ENCODE data around the gene BHLHE23. TPM values are rescaled to one million over a fixed set of nuclear protein-coding genes. Genes with fewer than 3 reads are reported as not detected.

BHLHE23 gene
- total RNA-seq: not detected
- total RNA-seq (2013): not detected
- 0 to 0.26 (median 0) reads per million in 29 experiments for total RNA-seq

- Histone ChIP-seq H3K36me3 (ENCODE audit: control insufficient read depth in 2 of 2, extremely low read depth in 1 of 2, insufficient read depth in 1 of 2, low read length in 1 of 2) (no peaks in the 10 kb centered on the region), H3K9me3 (no peaks in the 10 kb centered on the region), H3K27me3 (replicated peaks in 1 of 2; ENCODE audit: control insufficient read depth in 2 of 2, extremely low read depth in 1 of 2, insufficient read depth in 2 of 2, low read length in 1 of 2) (peaks cover 0 to 80% of the 10 kb centered on the region in 2 experiments), H3K4me1 (ENCODE audit: control insufficient read depth in 1 of 2, extremely low read depth in 1 of 2, insufficient read depth in 2 of 2, low read length in 2 of 2) (peaks cover 8 to 61% of the 10 kb centered on the region in 2 experiments), H3K4me3 (ENCODE audit: control insufficient read depth in 1 of 2, extremely low read depth in 1 of 2, low read length in 1 of 2) (peak within 1 kb of the TSS in 1 of 2 donors; percentile 35), H3K27ac (ENCODE audit: low read length) (no peak within 1 kb of the TSS)
- no peak for ATAC-seq (replicated peaks in 1 of 4)
- H3K27me3 Mint-ChIP-seq: peaks cover 31 to 59% of the 10 kb centered on the region in 2 donors
- peaks cover 21 to 38% (median 29%) of the 10 kb centered on the region in 3 donors for H3K4me1 Mint-ChIP-seq
- ChIA-PET CTCF (interaction anchor here in 1 of 2 donors (1.2 kb wide), 1 partner anchor 29 kb away, joined by 3 read pairs; no protein-coding TSS in a partner anchor), POLR2A (no interaction called here)
- no peak within 1 kb of the TSS for H3K27ac Mint-ChIP-seq
- WGBS (ENCODE audit: insufficient coverage): under 1% methylated on average over 110 of the region's 110 CpGs
- no peaks in the 10 kb centered on the region for H3K9me3 Mint-ChIP-seq
- peak within 1 kb of the TSS; percentile 9 to 81 (median 34) for H3K4me3 Mint-ChIP-seq
- no peaks in the 10 kb centered on the region for H3K36me3 Mint-ChIP-seq
- DNase-seq: peak in 2 of 35 experiments; percentile 26 to 42
Observed at GRCh38 chr20:63006540-63007359, at the start of gene BHLHE23. Gene BHLHE23 (minus strand): TSS chr20:63006964. CDS start chr20:63006774, 190 bp downstream.

- H3K9me3 Mint-ChIP-seq: no peaks in the 10 kb centered on the region
- Histone ChIP-seq H3K9me3 (no peaks in the 10 kb centered on the region), H3K4me3 (ENCODE audit: control insufficient read depth in 1 of 2, extremely low read depth in 1 of 2, low read length in 1 of 2) (no peak overlapping the region), H3K27me3 (replicated peaks in 1 of 2; ENCODE audit: control insufficient read depth in 2 of 2, extremely low read depth in 1 of 2, insufficient read depth in 2 of 2, low read length in 1 of 2) (peaks cover 0 to 74% of the 10 kb centered on the region in 2 experiments), H3K36me3 (ENCODE audit: control insufficient read depth in 2 of 2, extremely low read depth in 1 of 2, insufficient read depth in 1 of 2, low read length in 1 of 2) (no peaks in the 10 kb centered on the region), H3K27ac (ENCODE audit: low read length) (no peak overlapping the region), H3K4me1 (ENCODE audit: control insufficient read depth in 1 of 2, extremely low read depth in 1 of 2, insufficient read depth in 2 of 2, low read length in 2 of 2) (peaks cover 0 to 8% of the 10 kb centered on the region in 2 experiments)
- no peak overlapping the region for H3K27ac Mint-ChIP-seq
- H3K4me1 Mint-ChIP-seq: no peaks in the 10 kb centered on the region
- POLR2A ChIA-PET: no interaction called here
- H3K36me3 Mint-ChIP-seq: no peaks in the 10 kb centered on the region
- CTCF ChIA-PET: no interaction called here
- no peak overlapping the region for H3K4me3 Mint-ChIP-seq
- WGBS (ENCODE audit: insufficient coverage): 80% methylated on average over 12 of the region's 15 CpGs
- DNase-seq (no peak), ATAC-seq (replicated peaks in 1 of 4) (no peak)
- H3K27me3 Mint-ChIP-seq: peaks cover 4 to 14% of the 10 kb centered on the region in 2 donors
Observed at GRCh38 chr20:63055575-63056235, 48.9 kb upstream of the BHLHE23 start.

GRCh38 chr20:63054681-63055240, 48.0 kb upstream of the BHLHE23 start:
- Mint-ChIP-seq H3K4me1 (no peaks in the 10 kb centered on the region), H3K9me3 (no peaks in the 10 kb centered on the region), H3K4me3 (no peak overlapping the region), H3K27me3 (peaks cover 4 to 11% of the 10 kb centered on the region in 2 donors), H3K36me3 (no peaks in the 10 kb centered on the region), H3K27ac (no peak overlapping the region)
- ATAC-seq (replicated peaks in 1 of 4) (no peak), DNase-seq (no peak)
- WGBS (ENCODE audit: insufficient coverage): 81% methylated on average over 6 of the region's 11 CpGs
- ChIA-PET POLR2A (no interaction called here), CTCF (interaction anchor here in 1 of 2 donors (0.6 kb wide), 1 partner anchor 74 kb away, joined by 3 read pairs; no protein-coding TSS in a partner anchor)
- no peaks in the 10 kb centered on the region for H3K36me3 ChIP-seq (ENCODE audit: control insufficient read depth in 2 of 2, extremely low read depth in 1 of 2, insufficient read depth in 1 of 2, low read length in 1 of 2)
- no peak overlapping the region for H3K27ac ChIP-seq (ENCODE audit: low read length)
- H3K4me3 ChIP-seq (ENCODE audit: control insufficient read depth in 1 of 2, extremely low read depth in 1 of 2, low read length in 1 of 2): no peak overlapping the region
- H3K9me3 ChIP-seq: no peaks in the 10 kb centered on the region
- peaks cover 0 to 68% of the 10 kb centered on the region in 2 experiments for H3K27me3 ChIP-seq (replicated peaks in 1 of 2; ENCODE audit: control insufficient read depth in 2 of 2, extremely low read depth in 1 of 2, insufficient read depth in 2 of 2, low read length in 1 of 2)
- peaks cover 0 to 8% of the 10 kb centered on the region in 2 experiments for H3K4me1 ChIP-seq (ENCODE audit: control insufficient read depth in 1 of 2, extremely low read depth in 1 of 2, insufficient read depth in 2 of 2, low read length in 2 of 2)

GRCh38 chr20:63054103-63054474, 47.3 kb upstream of the BHLHE23 start:
- Mint-ChIP-seq H3K27me3 (peaks cover 4 to 7% of the 10 kb centered on the region in 2 donors), H3K36me3 (no peaks in the 10 kb centered on the region), H3K4me3 (no peak overlapping the region), H3K9me3 (no peaks in the 10 kb centered on the region), H3K27ac (no peak overlapping the region), H3K4me1 (no peaks in the 10 kb centered on the region)
- CTCF ChIA-PET: no interaction called here
- ATAC-seq (replicated peaks in 1 of 4): no peak
- no peak overlapping the region for H3K4me3 ChIP-seq (ENCODE audit: control insufficient read depth in 1 of 2, extremely low read depth in 1 of 2, low read length in 1 of 2)
- WGBS (ENCODE audit: insufficient coverage): 75% methylated on average over 8 of the region's 12 CpGs
- H3K4me1 ChIP-seq (ENCODE audit: control insufficient read depth in 1 of 2, extremely low read depth in 1 of 2, insufficient read depth in 2 of 2, low read length in 2 of 2): peaks cover 0 to 8% of the 10 kb centered on the region in 2 experiments
- no peak overlapping the region for H3K27ac ChIP-seq (ENCODE audit: low read length)
- peaks cover 0 to 63% of the 10 kb centered on the region in 2 experiments for H3K27me3 ChIP-seq (replicated peaks in 1 of 2; ENCODE audit: control insufficient read depth in 2 of 2, extremely low read depth in 1 of 2, insufficient read depth in 2 of 2, low read length in 1 of 2)
- no peaks in the 10 kb centered on the region for H3K9me3 ChIP-seq
- no peaks in the 10 kb centered on the region for H3K36me3 ChIP-seq (ENCODE audit: control insufficient read depth in 2 of 2, extremely low read depth in 1 of 2, insufficient read depth in 1 of 2, low read length in 1 of 2)
- DNase-seq: no peak
- POLR2A ChIA-PET: no interaction called here

- Mint-ChIP-seq H3K4me1 (no peaks in the 10 kb centered on the region), H3K36me3 (no peaks in the 10 kb centered on the region), H3K4me3 (no peak overlapping the region), H3K9me3 (no peaks in the 10 kb centered on the region), H3K27me3 (peaks cover 4 to 6% of the 10 kb centered on the region in 2 donors), H3K27ac (no peak overlapping the region)
- H3K4me3 ChIP-seq (ENCODE audit: control insufficient read depth in 1 of 2, extremely low read depth in 1 of 2, low read length in 1 of 2): no peak overlapping the region
- DNase-seq: no peak
- H3K27me3 ChIP-seq (replicated peaks in 1 of 2; ENCODE audit: control insufficient read depth in 2 of 2, extremely low read depth in 1 of 2, insufficient read depth in 2 of 2, low read length in 1 of 2): peaks cover 0 to 59% of the 10 kb centered on the region in 2 experiments
- 45% methylated on average over 10 of the region's 21 CpGs for WGBS (ENCODE audit: insufficient coverage)
- peaks cover 0 to 8% of the 10 kb centered on the region in 2 experiments for H3K4me1 ChIP-seq (ENCODE audit: control insufficient read depth in 1 of 2, extremely low read depth in 1 of 2, insufficient read depth in 2 of 2, low read length in 2 of 2)
- ChIA-PET CTCF (no interaction called here), POLR2A (no interaction called here)
- H3K36me3 ChIP-seq (ENCODE audit: control insufficient read depth in 2 of 2, extremely low read depth in 1 of 2, insufficient read depth in 1 of 2, low read length in 1 of 2): no peaks in the 10 kb centered on the region
- ATAC-seq (replicated peaks in 1 of 4): no peak
- no peak overlapping the region for H3K27ac ChIP-seq (ENCODE audit: low read length)
- no peaks in the 10 kb centered on the region for H3K9me3 ChIP-seq
Observed at GRCh38 chr20:63053432-63054102, 46.8 kb upstream of the BHLHE23 start.
